Measurements from ENCODE around the gene CRYBG1.

DNA sequence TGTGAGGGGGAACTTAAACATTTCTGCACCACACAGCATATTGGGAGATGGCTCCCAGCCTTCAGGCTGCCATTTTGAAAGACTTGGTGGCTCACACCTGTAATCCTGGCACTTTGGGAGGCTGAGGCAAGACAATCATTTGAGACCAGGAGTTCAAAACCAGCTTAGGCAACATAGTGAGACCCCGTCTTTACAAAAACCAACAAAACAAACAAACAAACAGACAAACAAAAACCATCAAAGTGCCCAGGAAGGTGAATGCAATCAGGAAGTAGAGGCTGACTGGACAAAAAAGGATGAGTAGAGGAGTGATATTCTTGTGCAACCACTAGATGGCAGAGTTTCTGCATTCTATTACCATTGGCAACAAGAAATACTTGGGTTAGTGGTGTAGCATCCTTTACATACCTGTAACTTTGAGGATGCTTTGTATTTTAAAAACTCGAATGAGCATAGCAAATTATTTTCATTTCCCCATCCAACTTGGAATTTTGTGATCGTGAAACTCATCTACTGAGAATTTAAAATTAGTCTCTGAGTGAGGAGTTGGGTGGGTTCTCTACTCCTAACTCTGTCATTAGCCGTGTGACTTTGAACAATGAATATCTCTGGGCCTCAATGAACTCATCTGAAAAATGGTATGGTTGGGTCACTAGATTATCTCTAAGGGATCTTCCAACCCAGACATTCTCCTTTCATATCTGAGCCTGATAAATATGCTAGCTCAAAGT, 84.4 kb downstream of the CRYBG1 start:
- TF ChIP-seq CTCF (IDR thresholded peaks at IDR 0.05) = peak; percentile 74 to 93 (median 88)
- TF ChIP-seq POLR2A (IDR thresholded peaks at IDR 0.05) = no peak
